IMR-90 (cell line): ENCODE measurements around the gene GPC5. TPM values are rescaled to one million over a fixed set of nuclear protein-coding genes. Genes with fewer than 3 reads are reported as not detected.
A peak's percentile ranks its signal among the peaks of the same experiment; 100 is the strongest.

Experiments
- ATAC-seq: fragments of 200-7000 bp; cut with Tn5 transposase; 2 replicates; pipeline ENCODE4 v1.9.1; 2020; ENCODE audit warnings: low read depth, mild to moderate bottlenecking, moderate library complexity
- BruUV-seq: library from RNA; stranded (reverse); fragments of 400-500 nt; replicated peaks from 2 replicates; lab custom pipeline; 2021; lab: Mats Ljungman, UMichigan
- CTCF ChIA-PET: fragments of 300-600 bp; formaldehyde crosslinking; extraction: SDS; loops from one replicate; lab custom pipeline; 2021; ENCODE audit warnings: antibody characterized with exemption; lab: Yijun Ruan, JAX
- POLR2A ChIA-PET: fragments of 300-600 bp; sonication (Branson Sonifier 250); formaldehyde crosslinking; loops from one replicate; lab custom pipeline; 2022; ENCODE audit warnings: antibody characterized with exemption; ENCODE audit not compliant: unreplicated experiment; lab: Charles Lee
- DNase-seq: peaks from one replicate; pipeline ENCODE4 v3.0.0; 2013
- H2AFZ ChIP-seq: replicated peaks from 2 replicates; pipeline ENCODE3; 2013; ENCODE audit warnings: low read length, mild to moderate bottlenecking; ENCODE audit not compliant: poor library complexity
- H2AK5ac ChIP-seq: 2 replicates; pipeline ENCODE4 v1.6.1; 2013; ENCODE audit warnings: low read depth, low read length, inconsistent platforms
- H2AK9ac ChIP-seq: replicated peaks from 2 replicates; pipeline ENCODE3; 2013; ENCODE audit warnings: mild to moderate bottlenecking, low read depth, low read length, moderate library complexity; ENCODE audit not compliant: poor library complexity
- H2BK120ac ChIP-seq: 2 replicates; pipeline ENCODE4 v1.6.1; 2013; ENCODE audit warnings: low read depth, low read length, inconsistent platforms
- H2BK15ac ChIP-seq: 3 replicates; pipeline ENCODE4 v1.6.1; 2013; ENCODE audit warnings: low read depth, low read length, inconsistent platforms
- H2BK20ac ChIP-seq: 2 replicates; pipeline ENCODE4 v1.6.1; 2013; ENCODE audit warnings: low read depth, mild to moderate bottlenecking, inconsistent platforms, low read length, moderate library complexity
- H2BK5ac ChIP-seq: 2 replicates; pipeline ENCODE4 v1.6.1; 2013; ENCODE audit warnings: mild to moderate bottlenecking, low read depth, low read length, inconsistent platforms; ENCODE audit not compliant: poor library complexity, severe bottlenecking
- H3K14ac ChIP-seq: replicated peaks from 2 replicates; pipeline ENCODE4 v1.6.1; 2013; ENCODE audit warnings: low read depth, low read length, inconsistent platforms
- H3K18ac ChIP-seq: 2 replicates; pipeline ENCODE4 v1.6.1; 2013; ENCODE audit warnings: low read depth, low read length, control low read depth
- H3K23ac ChIP-seq: 2 replicates; pipeline ENCODE4 v1.6.1; 2013; ENCODE audit warnings: low read depth, low read length, inconsistent platforms
- H3K27ac ChIP-seq: 2 replicates; pipeline ENCODE4 v1.5.1; 2013; ENCODE audit warnings: mild to moderate bottlenecking, control low read depth, low read length; ENCODE audit not compliant: insufficient read depth
- H3K27me3 ChIP-seq: 2 replicates; pipeline ENCODE4 v1.6.1; 2013; ENCODE audit warnings: low read length; ENCODE audit not compliant: control insufficient read depth, insufficient read depth
- H3K36me3 ChIP-seq: 2 replicates; pipeline ENCODE4 v1.6.1; 2013; ENCODE audit warnings: low read length, mixed read lengths; ENCODE audit not compliant: control insufficient read depth, insufficient read depth
- H3K4ac ChIP-seq: 2 replicates; pipeline ENCODE4 v1.6.1; 2013; ENCODE audit warnings: low read depth, low read length, inconsistent platforms
- H3K4me1 ChIP-seq: 2 replicates; pipeline ENCODE4 v1.6.1; 2013; ENCODE audit warnings: low read length, mixed read lengths; ENCODE audit not compliant: control insufficient read depth, insufficient read depth
- H3K4me2 ChIP-seq: 2 replicates; pipeline ENCODE4 v1.6.1; 2013; ENCODE audit warnings: low read depth, mild to moderate bottlenecking, control low read depth, low read length, moderate library complexity
- H3K4me3 ChIP-seq: 2 replicates; pipeline ENCODE4 v1.5.1; 2013; ENCODE audit warnings: low read depth, mild to moderate bottlenecking, control low read depth, low read length, moderate library complexity; ENCODE audit not compliant: insufficient read depth
- H3K56ac ChIP-seq: 2 replicates; pipeline ENCODE4 v1.6.1; 2013; ENCODE audit warnings: low read length, inconsistent platforms; ENCODE audit not compliant: insufficient read depth; ENCODE audit errors: extremely low read depth
- H3K79me1 ChIP-seq, 2 experiments: 2 replicates each; pipeline ENCODE4 v1.6.1; 2013; ENCODE audit warnings: low read length in 2 of 2, inconsistent platforms in 1 of 2, low read depth in 1 of 2
- H3K9ac ChIP-seq: 2 replicates; pipeline ENCODE4 v1.6.1; 2013; ENCODE audit warnings: low read depth, low read length, control low read depth
- H3K9me1 ChIP-seq: 2 replicates; pipeline ENCODE4 v1.6.1; 2013; ENCODE audit warnings: low read length, inconsistent platforms; ENCODE audit not compliant: insufficient read depth
- H3K9me3 ChIP-seq: 2 replicates; pipeline ENCODE4 v1.6.1; 2013; ENCODE audit warnings: low read length; ENCODE audit not compliant: control insufficient read depth, insufficient read depth
- H4K20me1 ChIP-seq: 2 replicates; pipeline ENCODE4 v1.6.1; 2013; ENCODE audit warnings: low read length, inconsistent platforms; ENCODE audit not compliant: insufficient read depth
- H4K5ac ChIP-seq: 2 replicates; pipeline ENCODE4 v1.6.1; 2013; ENCODE audit warnings: mild to moderate bottlenecking, low read depth, low read length, control low read depth
- H4K8ac ChIP-seq, 2 experiments: 2 replicates each; pipeline ENCODE4 v1.6.1; 2013; ENCODE audit warnings: low read depth in 2 of 2, low read length in 2 of 2, control low read depth in 1 of 2, inconsistent platforms in 1 of 2
- H4K91ac ChIP-seq: 2 replicates; pipeline ENCODE4 v1.6.1; 2013; ENCODE audit warnings: low read depth, low read length, inconsistent platforms; ENCODE audit not compliant: insufficient read depth
- BHLHE40 ChIP-seq: fragments of 150-350 bp; IDR thresholded peaks from 2 replicates; pipeline ENCODE4 v1.6.1; 2016; ENCODE audit warnings: mild to moderate bottlenecking, low read depth, low read length
- CEBPB ChIP-seq: IDR thresholded peaks from 2 replicates; pipeline ENCODE4 v1.6.1; 2012; ENCODE audit warnings: low read depth, low read length, improper control_type of control experiment
- FOS ChIP-seq: fragments of 150-350 bp; IDR thresholded peaks from 2 replicates; pipeline ENCODE4 v1.6.1; 2016; ENCODE audit warnings: low read depth, low read length
- MAZ ChIP-seq: IDR thresholded peaks from 2 replicates; pipeline ENCODE4 v1.6.1; 2012; ENCODE audit warnings: low read depth, mild to moderate bottlenecking, low read length, improper control_type of control experiment, moderate library complexity, borderline replicate concordance
- NFE2L2 ChIP-seq: fragments of 150-350 bp; IDR thresholded peaks from 2 replicates; pipeline ENCODE4 v1.6.1; 2016; ENCODE audit warnings: low read depth, mild to moderate bottlenecking, low read length
- RAD21 ChIP-seq: IDR thresholded peaks from 2 replicates; pipeline ENCODE4 v1.6.1; 2012; ENCODE audit warnings: low read length, improper control_type of control experiment
- RFX5 ChIP-seq: IDR thresholded peaks from 2 replicates; pipeline ENCODE4 v1.8.0; 2012; ENCODE audit warnings: low read depth, mild to moderate bottlenecking, low read length, moderate library complexity
- WGBS, 2 experiments: methylation state at CpG; one replicate each; pipeline versions ENCODE4 v1.1.5 to v1.1.7; 2013; ENCODE audit warnings: missing lambda C conversion rate in 2 of 2; ENCODE audit not compliant: insufficient read length in 1 of 2; ENCODE audit errors: extremely low coverage in 2 of 2; 5-methylcytosine and 5-hydroxymethylcytosine counted together
- dilution Hi-C: fragments of 300-500 bp; cut with HindIII; formaldehyde crosslinking; loops from one replicate; pipeline ENCODE4 v1.14.3; 2018; ENCODE audit warnings: low sequenced_read_pairs; ENCODE audit not compliant: unreplicated experiment
- in situ Hi-C: fragments of 300-500 bp; cut with MboI; formaldehyde crosslinking; loops from 3 replicates; pipeline ENCODE4 v1.14.3; 2019; ENCODE audit warnings: low sequenced_read_pairs, inconsistent platforms, mixed read lengths
- intact Hi-C: fragments of 100-400 bp; cut with micrococcal nuclease; formaldehyde crosslinking; loops from 2 replicates; pipeline ENCODE4 v1.10.0; 2022
- polyA plus RNA-seq, 3 experiments: library from polyadenylated mRNA; depleted of rRNA; stranded (reverse); fragments of >200 nt; gene quantifications; 2 replicates each; pipeline ENCODE4 v1.2.3, GENCODE V29; 2012; ENCODE audit warnings: low replicate concordance in 1 of 3
- total RNA-seq: library from RNA; depleted of rRNA; stranded (reverse); fragments of >200 nt; gene quantifications from 2 replicates; pipeline ENCODE4 v1.2.3, GENCODE V29; 2012
- TF ChIP-seq, protein P1 (sequence below): fragments of 150-350 bp; IDR thresholded peaks from 2 replicates; pipeline ENCODE4 v1.6.1; 2017; ENCODE audit warnings: mild to moderate bottlenecking, antibody characterized with exemption, low read length, low read depth
- TF ChIP-seq, protein P2 (sequence below): conservative IDR thresholded peaks from 2 replicates; pipeline ENCODE4 v1.5.1; 2012; ENCODE audit warnings: mild to moderate bottlenecking, low read depth, low read length, improper control_type of control experiment
- TF ChIP-seq, protein P3 (sequence below): fragments of 150-350 bp; IDR thresholded peaks from 2 replicates; pipeline ENCODE4 v1.6.1; 2016; ENCODE audit warnings: low read depth, mild to moderate bottlenecking, low read length, moderate library complexity, borderline replicate concordance

Gene GPC5
- total and polyA plus RNA-seq, 2 of the 4 experiments (the other 2 are of a cell fraction), result 0.94 to 1.8 TPM

DNA sequence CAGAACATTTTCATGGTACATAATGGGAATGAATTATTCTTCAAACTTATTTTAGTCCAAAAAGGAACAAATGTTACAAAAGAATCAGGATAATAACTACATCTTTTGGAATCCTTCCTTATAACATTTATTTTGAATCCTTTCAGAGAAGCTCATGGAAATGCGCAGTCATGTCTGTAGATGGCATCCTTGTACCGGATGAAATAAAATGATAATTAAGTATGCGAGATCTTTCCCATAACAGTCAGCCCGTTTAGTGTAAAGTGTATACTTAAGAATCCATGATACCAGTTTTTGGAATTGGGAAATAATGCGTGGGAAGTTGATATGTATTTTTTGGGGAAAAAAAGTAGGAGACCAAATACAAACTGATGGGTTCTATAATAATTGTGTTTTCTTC lies 418.8 kb downstream of the GPC5 start:
- H2AFZ ChIP-seq, result no peak overlapping the region
- H2AK5ac ChIP-seq, result no peak overlapping the region
- H4K8ac ChIP-seq, result no peak overlapping the region
- H3K4ac ChIP-seq, result no peak overlapping the region
- ATAC-seq (no peak), DNase-seq (peak; percentile 13)
- no peak overlapping the region for H2BK120ac ChIP-seq
- ChIA-PET CTCF (no interaction called here), POLR2A (no interaction called here)
- H2BK5ac ChIP-seq, result no peak overlapping the region
- in situ Hi-C loops, result no loop called here
- H3K4me1 ChIP-seq, result no peaks in the 10 kb centered on the region
- H3K56ac ChIP-seq, result no peak overlapping the region
- no peaks in the 10 kb centered on the region for H3K79me1 ChIP-seq
- no peak overlapping the region for H3K9ac ChIP-seq
- BruUV-seq, result no TSS peak
- intact Hi-C loops, result no loop called here
- no peaks in the 10 kb centered on the region for H3K36me3 ChIP-seq
- H3K4me3 ChIP-seq, result no peak overlapping the region
- no peak overlapping the region for H2AK9ac ChIP-seq
- no peak overlapping the region for H3K27ac ChIP-seq
- no peak overlapping the region for H2BK20ac ChIP-seq
- H4K5ac ChIP-seq, result no peak overlapping the region
- dilution Hi-C loops, result no loop called here
- no peak overlapping the region for H3K14ac ChIP-seq
- H3K9me1 ChIP-seq, result no peaks in the 10 kb centered on the region
- no peak overlapping the region for H3K23ac ChIP-seq
- H2BK15ac ChIP-seq, result no peak overlapping the region
- H4K20me1 ChIP-seq, result no peaks in the 10 kb centered on the region
- H3K9me3 ChIP-seq, result no peaks in the 10 kb centered on the region
- H3K27me3 ChIP-seq, result no peaks in the 10 kb centered on the region
- no peak overlapping the region for H3K4me2 ChIP-seq
- H4K91ac ChIP-seq, result no peak overlapping the region
- no CpG with 5 or more reads among the region's 5 CpGs for WGBS, 2 experiments
- no peak overlapping the region for H3K18ac ChIP-seq
- TF ChIP-seq, protein P1, sequence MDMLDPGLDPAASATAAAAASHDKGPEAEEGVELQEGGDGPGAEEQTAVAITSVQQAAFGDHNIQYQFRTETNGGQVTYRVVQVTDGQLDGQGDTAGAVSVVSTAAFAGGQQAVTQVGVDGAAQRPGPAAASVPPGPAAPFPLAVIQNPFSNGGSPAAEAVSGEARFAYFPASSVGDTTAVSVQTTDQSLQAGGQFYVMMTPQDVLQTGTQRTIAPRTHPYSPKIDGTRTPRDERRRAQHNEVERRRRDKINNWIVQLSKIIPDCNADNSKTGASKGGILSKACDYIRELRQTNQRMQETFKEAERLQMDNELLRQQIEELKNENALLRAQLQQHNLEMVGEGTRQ, result no peak
- TF ChIP-seq, protein P2, sequence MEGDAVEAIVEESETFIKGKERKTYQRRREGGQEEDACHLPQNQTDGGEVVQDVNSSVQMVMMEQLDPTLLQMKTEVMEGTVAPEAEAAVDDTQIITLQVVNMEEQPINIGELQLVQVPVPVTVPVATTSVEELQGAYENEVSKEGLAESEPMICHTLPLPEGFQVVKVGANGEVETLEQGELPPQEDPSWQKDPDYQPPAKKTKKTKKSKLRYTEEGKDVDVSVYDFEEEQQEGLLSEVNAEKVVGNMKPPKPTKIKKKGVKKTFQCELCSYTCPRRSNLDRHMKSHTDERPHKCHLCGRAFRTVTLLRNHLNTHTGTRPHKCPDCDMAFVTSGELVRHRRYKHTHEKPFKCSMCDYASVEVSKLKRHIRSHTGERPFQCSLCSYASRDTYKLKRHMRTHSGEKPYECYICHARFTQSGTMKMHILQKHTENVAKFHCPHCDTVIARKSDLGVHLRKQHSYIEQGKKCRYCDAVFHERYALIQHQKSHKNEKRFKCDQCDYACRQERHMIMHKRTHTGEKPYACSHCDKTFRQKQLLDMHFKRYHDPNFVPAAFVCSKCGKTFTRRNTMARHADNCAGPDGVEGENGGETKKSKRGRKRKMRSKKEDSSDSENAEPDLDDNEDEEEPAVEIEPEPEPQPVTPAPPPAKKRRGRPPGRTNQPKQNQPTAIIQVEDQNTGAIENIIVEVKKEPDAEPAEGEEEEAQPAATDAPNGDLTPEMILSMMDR, result peak; percentile 33; the same call in 1 of the 2 replicates
- TF ChIP-seq FOS (no peak), BHLHE40 (no peak), CEBPB (no peak), NFE2L2 (no peak), RAD21 (peak; percentile 25; the same call in 1 of the 2 replicates), RFX5 (no peak), MAZ (no peak)
- TF ChIP-seq, protein P3, sequence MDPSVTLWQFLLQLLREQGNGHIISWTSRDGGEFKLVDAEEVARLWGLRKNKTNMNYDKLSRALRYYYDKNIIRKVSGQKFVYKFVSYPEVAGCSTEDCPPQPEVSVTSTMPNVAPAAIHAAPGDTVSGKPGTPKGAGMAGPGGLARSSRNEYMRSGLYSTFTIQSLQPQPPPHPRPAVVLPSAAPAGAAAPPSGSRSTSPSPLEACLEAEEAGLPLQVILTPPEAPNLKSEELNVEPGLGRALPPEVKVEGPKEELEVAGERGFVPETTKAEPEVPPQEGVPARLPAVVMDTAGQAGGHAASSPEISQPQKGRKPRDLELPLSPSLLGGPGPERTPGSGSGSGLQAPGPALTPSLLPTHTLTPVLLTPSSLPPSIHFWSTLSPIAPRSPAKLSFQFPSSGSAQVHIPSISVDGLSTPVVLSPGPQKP, result no peak
